Islet precursor cell (in vitro differentiated cells): ENCODE data around the gene CREB5.
"Not testable (repeated sequence)": the region's sequence is repeated elsewhere in the genome, so short reads cannot be mapped to it uniquely, and the experiment has no call there.

Experiments
- DNase-seq: peaks from one replicate; pipeline ENCODE4 v3.0.0-alpha.2; 2018

Gene CREB5

GRCh38 chr7:28587211-28587610 is 174.9 kb downstream of the CREB5 start:
- peak; percentile 63 for DNase-seq

DNA sequence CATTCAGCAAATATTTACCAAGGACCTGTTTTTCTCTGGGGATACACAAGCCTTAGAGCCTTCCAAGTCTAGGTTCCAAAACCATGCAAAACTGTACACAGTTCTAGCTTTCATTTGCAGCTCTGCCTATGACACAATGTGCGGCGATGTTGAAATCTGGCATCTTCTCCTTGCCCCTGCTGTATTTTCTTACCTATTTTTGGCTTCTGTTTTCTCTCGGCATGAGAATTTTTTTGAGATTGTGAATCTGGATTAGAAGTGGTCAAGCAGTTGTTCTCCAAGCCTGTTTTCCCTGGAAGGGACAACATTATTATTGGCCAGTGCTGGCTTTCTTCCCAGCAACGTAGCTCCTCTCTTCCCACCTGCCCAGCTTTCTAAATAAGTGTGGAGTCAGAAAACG is 176.3 kb downstream of the CREB5 start:
- no peak for DNase-seq

DNA sequence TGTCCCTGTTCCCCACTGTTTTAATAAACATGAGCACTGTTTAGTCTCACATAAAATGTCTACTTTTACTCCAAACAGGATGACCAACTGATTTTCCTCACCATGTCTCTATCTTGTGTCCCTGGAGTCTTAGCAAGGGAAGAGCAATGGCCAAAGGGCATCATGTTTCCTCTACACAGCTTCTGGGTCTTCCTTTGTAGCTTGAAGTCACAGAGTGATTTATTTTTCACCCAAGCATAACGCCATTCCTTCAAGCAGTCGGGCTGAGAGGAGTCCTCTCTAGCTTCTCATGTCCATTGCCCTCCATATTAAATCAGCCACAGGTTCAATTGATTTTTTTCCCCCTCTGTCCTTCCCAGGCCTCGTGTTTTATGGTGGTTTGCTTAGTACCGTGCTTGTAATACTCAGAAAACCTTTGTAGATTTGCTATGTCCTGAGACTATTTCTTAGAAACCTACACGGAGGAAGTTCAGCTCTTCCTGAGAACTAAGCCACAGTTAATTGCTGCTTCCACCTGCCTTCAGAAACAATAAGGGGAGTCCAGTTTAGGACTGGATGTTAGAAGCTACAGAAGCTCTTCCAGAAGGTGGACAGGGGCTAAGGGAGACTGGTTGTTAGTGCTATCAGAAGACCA is 178.8 kb downstream of the CREB5 start:
- DNase-seq: no peak

DNA sequence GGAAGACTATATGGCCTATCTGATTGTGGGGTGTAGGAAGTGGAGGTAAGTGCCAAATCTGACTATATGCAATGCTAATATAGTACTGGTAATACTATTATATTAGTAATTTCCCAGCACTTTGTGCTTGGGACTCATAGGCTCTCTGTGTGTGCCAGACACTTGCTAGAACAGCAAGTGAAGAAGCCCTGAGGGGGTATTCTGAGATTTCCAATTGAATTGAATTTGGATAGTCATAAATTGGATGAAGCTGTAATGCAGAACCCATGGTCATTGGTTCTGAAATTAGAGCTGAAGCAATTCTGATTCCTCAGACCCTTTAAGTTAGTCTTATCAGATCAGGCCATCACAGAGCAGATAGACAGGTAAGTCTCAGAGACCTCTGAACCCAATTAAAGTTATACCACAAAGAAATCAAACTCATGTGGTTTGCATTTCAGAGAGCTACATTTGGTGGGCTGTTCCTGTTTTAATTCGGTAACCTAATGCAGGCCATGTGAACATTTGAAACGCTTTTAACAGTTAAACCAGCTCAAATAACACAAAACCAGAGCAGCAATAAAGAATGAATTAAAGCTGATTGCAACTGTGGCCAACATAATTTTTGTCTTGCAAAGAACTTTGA is 179.5 kb downstream of the CREB5 start:
- DNase-seq: no peak

DNA sequence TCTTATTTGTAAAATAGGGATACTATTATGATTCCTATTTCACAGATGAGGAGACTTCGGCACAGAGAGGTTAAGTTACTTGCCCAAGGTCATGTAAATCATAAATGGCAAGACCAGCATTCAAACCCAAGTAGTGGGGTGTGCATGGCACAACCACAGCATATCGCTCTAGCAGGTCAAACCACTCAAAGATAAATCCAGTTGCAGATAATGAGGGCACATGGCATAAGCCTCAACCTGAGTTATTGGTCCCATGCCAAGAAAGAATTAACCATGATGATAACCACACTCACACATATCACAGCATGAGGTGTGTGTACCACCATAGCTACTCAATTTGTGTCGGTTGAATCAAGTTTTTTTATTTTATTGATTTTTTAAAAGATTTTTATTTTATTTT is 180.5 kb downstream of the CREB5 start:
- no peak for DNase-seq

- no peak for DNase-seq
Measured at GRCh38 chr7:28595076-28595475, 182.8 kb downstream of the CREB5 start.

DNA sequence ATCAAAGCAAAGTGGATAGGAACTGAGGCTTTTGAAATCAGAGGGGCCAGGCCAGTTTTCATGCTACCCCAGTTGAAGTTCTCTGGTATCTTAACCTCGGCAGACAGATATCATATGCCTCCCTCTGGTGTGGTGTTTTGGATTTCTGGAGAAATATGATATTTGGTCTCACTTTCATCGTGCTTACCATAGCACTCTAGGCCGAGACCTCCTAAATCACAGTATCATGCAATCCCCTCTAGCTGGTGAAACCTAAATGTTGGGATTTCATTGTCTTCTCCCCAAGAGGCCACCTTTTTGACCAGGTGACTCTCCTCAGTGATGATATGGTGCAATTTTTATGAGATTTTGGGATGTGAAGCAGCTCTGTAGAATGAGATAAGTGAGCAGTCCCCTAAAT is 183.5 kb downstream of the CREB5 start:
- no peak for DNase-seq

GRCh38 chr7:28596245-28596935 is 184.1 kb downstream of the CREB5 start:
- no peak for DNase-seq

DNA sequence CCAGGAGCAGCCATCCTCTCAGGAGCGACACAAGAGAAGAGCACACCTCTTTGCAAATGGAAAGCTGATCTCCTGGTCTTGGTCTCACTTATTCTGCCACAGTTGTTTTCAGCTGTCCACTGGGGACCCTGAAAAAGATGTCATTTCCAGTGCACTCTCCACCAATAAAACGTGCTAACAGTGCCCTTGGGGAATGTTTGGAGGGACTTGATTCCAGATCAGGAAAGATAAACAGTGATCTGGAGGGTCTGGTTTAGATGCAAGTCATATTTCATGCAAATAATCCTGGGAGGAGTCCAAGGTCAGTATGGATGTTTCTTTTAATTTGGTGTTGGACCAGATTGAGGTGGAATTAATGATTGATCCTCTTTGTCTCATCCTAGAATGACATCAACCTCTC is 185.0 kb downstream of the CREB5 start:
- DNase-seq: no peak

- DNase-seq: not testable (repeated sequence)
Measured at GRCh38 chr7:28598037-28598436, 185.7 kb downstream of the CREB5 start.

- DNase-seq: no peak
Measured at GRCh38 chr7:28598586-28598985, 186.3 kb downstream of the CREB5 start.

DNA sequence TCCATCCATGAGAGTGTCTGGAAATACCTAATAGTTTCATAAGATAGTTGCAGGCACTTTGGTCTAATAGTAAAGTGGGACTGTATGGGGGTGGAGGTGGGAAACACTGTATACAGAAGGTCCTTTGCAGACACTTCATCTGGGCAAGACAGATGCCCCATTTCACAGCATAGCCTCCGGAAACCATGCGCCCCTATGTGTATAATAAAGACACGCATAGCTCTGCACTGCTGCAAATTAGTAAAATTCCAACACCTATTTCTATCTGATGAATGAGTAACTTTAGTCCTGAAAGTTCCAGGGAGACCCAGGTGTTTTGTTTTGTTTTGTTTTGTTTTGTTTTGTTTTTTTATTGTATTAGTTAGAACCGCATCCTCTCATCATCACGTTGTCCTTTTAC is 187.1 kb downstream of the CREB5 start:
- DNase-seq: no peak

DNA sequence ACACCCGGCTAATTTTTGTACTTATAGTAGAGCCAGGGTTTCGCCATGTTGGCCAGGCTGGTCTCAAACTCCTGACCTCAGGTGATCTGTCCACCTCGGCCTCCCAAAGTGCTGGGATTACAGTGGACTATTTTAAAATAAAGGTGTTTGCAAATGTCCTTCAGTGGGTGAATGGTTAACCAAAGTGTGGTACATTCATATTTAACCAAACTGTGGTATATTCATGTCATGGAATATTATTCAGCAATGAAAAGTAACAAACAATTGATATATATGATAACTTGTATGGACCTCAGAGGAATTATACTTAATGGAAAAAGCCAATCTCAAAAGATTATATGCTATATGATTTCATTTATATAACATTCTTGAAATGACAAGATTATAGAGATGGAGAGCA is 190.0 kb downstream of the CREB5 start:
- DNase-seq: no peak

DNA sequence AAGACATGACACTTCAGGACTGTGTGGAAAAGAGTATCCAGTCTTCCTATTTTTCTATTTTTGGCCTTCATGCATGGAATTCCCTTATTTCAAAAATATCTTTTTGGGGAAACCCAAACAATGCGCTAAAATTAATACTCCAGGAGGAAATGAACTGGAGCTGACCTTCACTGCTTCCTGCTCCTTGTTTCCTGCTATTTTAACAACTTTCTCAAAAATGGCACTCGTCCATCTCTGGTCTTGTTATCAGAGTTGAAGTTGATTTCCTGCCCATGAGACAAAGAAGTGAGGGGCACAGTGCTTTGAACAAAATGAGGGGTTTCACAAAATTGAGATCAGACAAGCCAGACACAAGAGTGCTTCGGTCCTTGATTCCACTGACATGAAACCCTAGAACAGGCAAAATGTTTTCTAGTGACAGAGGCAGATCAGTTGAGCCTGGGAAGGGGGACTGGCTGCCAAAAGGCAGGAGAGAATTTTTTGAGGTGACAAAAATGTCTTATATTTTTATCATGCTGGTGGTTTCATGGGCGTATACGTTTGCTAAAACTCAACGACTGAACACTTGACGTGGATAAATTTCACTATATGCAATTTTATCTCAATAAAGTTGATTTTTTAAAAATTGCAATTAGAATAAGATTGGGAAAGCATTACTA is 193.2 kb downstream of the CREB5 start:
- no peak for DNase-seq

DNA sequence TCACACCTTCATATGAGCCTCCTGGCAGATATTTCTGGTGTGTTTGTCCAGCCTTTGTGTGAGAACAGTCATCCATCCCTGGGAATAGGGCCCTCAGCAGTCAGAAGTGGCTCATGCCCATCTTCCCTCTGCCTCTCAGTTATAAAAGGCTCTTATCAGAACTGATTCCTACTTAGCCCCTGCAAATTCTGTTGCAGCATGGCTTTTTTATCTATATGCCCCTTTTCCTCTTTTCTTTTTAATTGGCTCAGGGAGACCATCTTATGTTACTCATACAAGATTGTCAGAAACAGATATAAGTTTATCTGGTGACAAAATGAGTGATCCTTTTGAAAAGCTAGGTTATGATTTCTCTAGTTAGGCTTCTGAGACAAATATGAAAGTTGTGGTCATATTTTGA is 194.1 kb downstream of the CREB5 start:
- no peak for DNase-seq

- DNase-seq: no peak
Measured at GRCh38 chr7:28607855-28608193, 195.5 kb downstream of the CREB5 start.

GRCh38 chr7:28608237-28608656 is 195.9 kb downstream of the CREB5 start:
- DNase-seq: no peak

DNA sequence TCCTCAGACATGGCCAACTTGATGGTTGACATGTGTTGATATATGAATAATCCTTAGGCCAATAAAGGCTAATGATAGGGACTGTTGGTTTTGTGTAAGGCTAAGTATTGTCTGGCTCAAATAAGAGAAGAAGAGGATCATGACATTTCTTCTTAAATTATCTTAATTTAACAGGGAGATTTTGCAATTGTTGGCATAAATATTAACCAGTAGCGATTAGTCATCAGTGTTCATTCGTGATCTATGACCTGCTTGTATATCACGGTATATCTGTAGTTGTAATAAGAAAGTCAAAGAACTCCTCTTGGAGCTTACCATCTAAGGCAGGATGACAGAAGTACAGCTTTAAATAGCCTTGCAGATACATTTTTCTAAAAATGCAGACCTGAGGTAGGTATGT is 196.4 kb downstream of the CREB5 start:
- DNase-seq: no peak

GRCh38 chr7:28609608-28610007 is 197.3 kb downstream of the CREB5 start:
- DNase-seq: no peak

DNA sequence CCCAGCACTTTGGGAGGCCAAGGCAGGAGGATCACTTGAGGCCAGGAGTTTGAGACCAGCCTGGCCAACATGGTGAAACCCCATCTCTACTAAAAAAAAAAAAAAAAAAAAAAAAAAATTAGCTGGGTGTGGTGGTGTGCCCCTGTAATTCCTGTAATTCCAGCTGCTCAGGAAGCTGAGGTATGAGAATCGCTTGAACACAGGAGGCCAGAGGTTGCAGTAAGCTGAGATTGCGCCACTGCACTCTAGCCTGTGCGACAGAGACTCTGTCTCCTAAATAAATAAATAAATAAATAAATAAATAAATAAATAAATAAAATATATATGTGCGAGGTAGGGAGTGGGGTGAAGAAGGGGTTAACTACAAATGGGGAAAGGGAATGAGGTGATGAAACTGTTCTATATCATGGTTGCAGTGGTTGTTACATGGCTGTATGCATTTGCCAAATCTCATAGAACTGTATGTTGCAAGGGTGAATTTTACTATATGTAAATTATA is 199.1 kb downstream of the CREB5 start:
- not testable (repeated sequence) for DNase-seq

DNA sequence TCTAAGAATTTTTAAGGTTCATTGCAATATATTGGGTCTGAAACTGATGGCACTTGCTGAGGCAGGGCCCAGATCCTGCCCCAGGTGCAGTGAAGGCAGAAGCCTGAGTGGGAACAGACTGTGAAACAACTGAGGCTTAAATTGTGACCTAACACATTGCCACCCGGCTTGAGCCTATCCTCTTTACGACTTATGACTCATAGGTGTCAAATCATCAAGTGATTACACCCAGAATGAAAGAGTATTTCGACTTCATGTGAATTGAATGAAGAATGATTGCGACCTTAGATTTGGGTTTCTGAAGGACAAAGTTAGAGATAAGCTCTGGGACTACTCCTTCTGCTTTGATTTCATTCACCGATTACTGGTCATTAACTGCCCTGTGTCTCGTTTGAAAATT is 200.9 kb downstream of the CREB5 start:
- no peak for DNase-seq

DNA sequence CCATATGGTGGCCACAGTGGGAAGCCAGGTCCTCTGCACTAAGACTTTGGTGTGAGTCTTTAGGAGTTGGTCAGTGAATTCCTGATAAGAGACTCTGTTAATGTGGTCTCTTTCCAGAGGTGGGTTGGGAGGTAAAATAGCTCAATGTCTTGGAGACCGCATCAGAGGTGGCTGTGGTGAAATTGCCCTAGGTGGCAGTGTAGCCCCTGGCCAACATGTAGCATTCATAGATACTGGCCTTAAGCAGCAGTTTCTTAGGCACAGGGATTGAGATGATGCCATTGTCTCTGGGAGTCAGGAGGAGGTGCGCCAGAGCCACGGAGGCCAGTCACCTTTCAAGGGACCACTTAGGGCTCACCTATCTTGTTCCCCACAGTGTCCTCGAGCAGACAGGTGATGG is 202.8 kb downstream of the CREB5 start:
- peak; percentile 56 for DNase-seq

DNA sequence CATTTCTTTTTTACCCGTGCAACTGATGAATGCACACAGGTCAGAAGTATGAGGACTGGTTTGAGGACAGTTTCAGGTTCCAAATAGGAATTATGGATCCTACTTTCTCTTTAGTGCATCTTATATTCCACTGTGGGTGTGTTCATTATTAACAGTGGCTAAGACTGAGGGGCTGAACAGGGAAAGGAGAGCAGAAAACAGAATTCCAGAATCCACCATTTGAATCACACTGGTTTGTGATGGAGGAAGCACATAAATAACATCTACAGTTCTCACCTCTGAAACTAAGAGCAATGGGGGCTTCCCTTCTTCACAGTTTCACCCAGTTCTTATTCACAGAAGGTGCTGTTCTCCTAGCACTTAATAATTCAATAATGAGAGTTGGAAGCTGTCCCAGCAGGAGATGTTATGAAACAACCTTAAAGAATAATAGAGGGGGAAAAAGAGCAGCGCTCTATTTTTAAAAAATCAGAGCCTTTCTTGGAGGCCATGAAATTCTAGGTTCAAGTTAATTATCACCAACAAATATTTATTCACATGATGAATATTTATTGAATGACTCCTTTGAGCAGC is 205.1 kb downstream of the CREB5 start:
- no peak for DNase-seq

DNA sequence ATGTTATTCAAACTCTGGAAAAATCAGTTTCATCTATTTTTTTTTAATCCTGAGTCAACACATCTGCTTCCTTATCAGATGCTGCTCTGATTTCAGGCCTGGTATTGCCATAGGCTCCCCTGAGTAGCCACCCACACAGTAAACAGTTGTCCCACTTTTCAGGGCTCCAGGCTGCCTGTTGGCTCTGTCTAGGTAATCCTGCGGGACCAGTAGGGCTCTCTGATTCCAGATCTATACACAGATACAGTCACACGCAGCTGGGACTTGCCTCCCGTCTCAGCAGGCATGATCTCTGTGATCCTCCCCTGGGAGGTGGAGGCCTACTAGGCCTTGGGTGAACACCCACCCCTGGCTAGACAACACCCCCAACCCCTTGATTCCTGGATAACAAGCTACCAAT is 206.1 kb downstream of the CREB5 start:
- DNase-seq: no peak
